IPS-15b (cell line): ENCODE data around the gene OR2AT4.

Experiments
- H3K27me3 ChIP-seq: one replicate; pipeline ENCODE4 v1.6.1; 2013; ENCODE audit warnings: low read length; ENCODE audit not compliant: control insufficient read depth, insufficient read depth
- H3K36me3 ChIP-seq: one replicate; pipeline ENCODE4 v1.6.1; 2013; ENCODE audit warnings: low read length; ENCODE audit not compliant: control insufficient read depth, insufficient read depth
- H3K4me1 ChIP-seq: one replicate; pipeline ENCODE4 v1.6.1; 2013; ENCODE audit warnings: mild to moderate bottlenecking, low read length; ENCODE audit not compliant: control insufficient read depth, insufficient read depth
- H3K4me3 ChIP-seq: one replicate; pipeline ENCODE4 v1.5.1; 2013; ENCODE audit warnings: low read depth, low read length
- H3K9ac ChIP-seq: one replicate; pipeline ENCODE4 v1.6.1; 2013; ENCODE audit warnings: low read depth, mild to moderate bottlenecking, low read length
- H3K9me3 ChIP-seq: one replicate; pipeline ENCODE4 v1.6.1; 2013; ENCODE audit warnings: mild to moderate bottlenecking, low read length; ENCODE audit not compliant: control insufficient read depth, insufficient read depth

Gene OR2AT4

GRCh38 chr11:75035911-75036565 lies 60.6 kb downstream of the OR2AT4 start:
- Histone ChIP-seq H3K9me3 (no peaks in the 10 kb centered on the region), H3K4me1 (no peaks in the 10 kb centered on the region), H3K4me3 (no peak overlapping the region), H3K27me3 (no peaks in the 10 kb centered on the region), H3K36me3 (no peaks in the 10 kb centered on the region), H3K9ac (no peak overlapping the region)

- H3K27me3 ChIP-seq: no peaks in the 10 kb centered on the region
- no peak overlapping the region for H3K4me3 ChIP-seq
- no peak overlapping the region for H3K9ac ChIP-seq
- H3K9me3 ChIP-seq: no peaks in the 10 kb centered on the region
- no peaks in the 10 kb centered on the region for H3K4me1 ChIP-seq
- H3K36me3 ChIP-seq: no peaks in the 10 kb centered on the region
These were observed 61.4 kb downstream of the OR2AT4 start for GRCh38 chr11:75035256-75035655.

- no peak overlapping the region for H3K9ac ChIP-seq
- no peaks in the 10 kb centered on the region for H3K9me3 ChIP-seq
- no peaks in the 10 kb centered on the region for H3K36me3 ChIP-seq
- no peaks in the 10 kb centered on the region for H3K27me3 ChIP-seq
- H3K4me1 ChIP-seq: no peaks in the 10 kb centered on the region
- H3K4me3 ChIP-seq: no peak overlapping the region
These were observed 62.8 kb downstream of the OR2AT4 start for GRCh38 chr11:75033916-75034315.

GRCh38 chr11:75032550-75032935 lies 64.1 kb downstream of the OR2AT4 start:
- Histone ChIP-seq H3K9me3 (no peaks in the 10 kb centered on the region), H3K4me1 (no peaks in the 10 kb centered on the region), H3K9ac (no peak overlapping the region), H3K4me3 (no peak overlapping the region), H3K36me3 (no peaks in the 10 kb centered on the region), H3K27me3 (no peaks in the 10 kb centered on the region)

- H3K4me1 ChIP-seq: no peaks in the 10 kb centered on the region
- H3K27me3 ChIP-seq: no peaks in the 10 kb centered on the region
- H3K4me3 ChIP-seq: no peak overlapping the region
- H3K9ac ChIP-seq: no peak overlapping the region
- H3K9me3 ChIP-seq: no peaks in the 10 kb centered on the region
- no peaks in the 10 kb centered on the region for H3K36me3 ChIP-seq
These were observed 64.7 kb downstream of the OR2AT4 start for GRCh38 chr11:75031771-75032549.
